Esophagus muscularis mucosa (tissue), 4 donors: Measurements from ENCODE around the gene PROSER3. TPM values are rescaled to one million over a fixed set of nuclear protein-coding genes. Genes with fewer than 3 reads are reported as not detected.

Source experiments
- DNase-seq: peaks from one replicate; pipeline ENCODE4 v3.0.0-alpha.2; 2017; ENCODE audit errors: extremely low spot score
- H3K27ac ChIP-seq, 4 donors: fragments of 200-600 bp; sonication (generic); replicated peaks in 1 of 4; 1 replicate in 3 of 4; 2 replicates in 1 of 4; pipeline ENCODE4 v1.5.1; 2016 to 2019; ENCODE audit warnings: mild to moderate bottlenecking in 1 of 4
- H3K27me3 ChIP-seq, 4 donors: fragments of 200-600 bp; sonication (generic); one replicate each; pipeline versions ENCODE4 v1.5.1 to v1.6.0; 2016 to 2019
- H3K36me3 ChIP-seq, 4 donors: fragments of 200-600 bp; sonication (generic); one replicate each; pipeline ENCODE4 v1.5.1; 2016 to 2019
- H3K4me1 ChIP-seq, 4 donors: fragments of 200-600 bp; sonication (generic); one replicate each; pipeline ENCODE4 v1.5.1; 2016 to 2019
- H3K4me3 ChIP-seq, 4 donors: fragments of 200-600 bp; sonication (generic); 1 replicate in 2 of 4; 2 replicates in 2 of 4; pipeline ENCODE4 v1.5.1; 2016 to 2019; ENCODE audit warnings: mild to moderate bottlenecking in 4 of 4, moderate library complexity in 1 of 4
- H3K9me3 ChIP-seq, 4 donors: fragments of 200-600 bp; sonication (generic); 1 replicate in 3 of 4; 2 replicates in 1 of 4; pipeline ENCODE4 v1.5.1; 2016 to 2019
- EP300 ChIP-seq: sonication (generic); formaldehyde crosslinking; IDR thresholded peaks from one replicate; pipeline ENCODE4 v1.6.1; 2017; ENCODE audit warnings: antibody characterized with exemption
- POLR2A ChIP-seq: fragments of 450-650 bp; IDR thresholded peaks from one replicate; pipeline ENCODE4 v1.6.1; 2017; ENCODE audit warnings: antibody characterized with exemption, moderate library complexity, mild to moderate bottlenecking, low read depth
- POLR2AphosphoS5 ChIP-seq, 2 donors: sonication (generic); formaldehyde crosslinking; IDR thresholded peaks; one replicate each; pipeline ENCODE4 v1.6.1; 2017; ENCODE audit warnings: antibody characterized with exemption in 2 of 2
- WGBS: methylation state at CpG from one replicate; pipeline ENCODE4 v1.1.5; 2018; 5-methylcytosine and 5-hydroxymethylcytosine counted together
- intact Hi-C: fragments of 100-400 bp; cut with DNase I; formaldehyde crosslinking; loops from one replicate; pipeline ENCODE4 v1.15.1; 2023
- total RNA-seq, 4 donors: library from RNA; depleted of rRNA; stranded (reverse); fragments of >200 nt; gene quantifications; one replicate each; pipeline versions ENCODE4 v1.1.0 to v1.2.1, GENCODE V29; 2016
- TF ChIP-seq, protein P1 (sequence below), 3 experiments: fragments of 200-600 bp in 2 of 3; fragments of 450-650 bp in 1 of 3; sonication (generic) in 2 of 3; IDR thresholded peaks; one replicate each; pipeline ENCODE4 v1.5.1; 2017 to 2019; ENCODE audit warnings: antibody characterized with exemption in 3 of 3, mild to moderate bottlenecking in 2 of 3, moderate library complexity in 1 of 3

PROSER3 gene
- total RNA-seq, 4 donors from 2014 or later, result 5.6 to 8.7 (median 7.1) TPM

DNA sequence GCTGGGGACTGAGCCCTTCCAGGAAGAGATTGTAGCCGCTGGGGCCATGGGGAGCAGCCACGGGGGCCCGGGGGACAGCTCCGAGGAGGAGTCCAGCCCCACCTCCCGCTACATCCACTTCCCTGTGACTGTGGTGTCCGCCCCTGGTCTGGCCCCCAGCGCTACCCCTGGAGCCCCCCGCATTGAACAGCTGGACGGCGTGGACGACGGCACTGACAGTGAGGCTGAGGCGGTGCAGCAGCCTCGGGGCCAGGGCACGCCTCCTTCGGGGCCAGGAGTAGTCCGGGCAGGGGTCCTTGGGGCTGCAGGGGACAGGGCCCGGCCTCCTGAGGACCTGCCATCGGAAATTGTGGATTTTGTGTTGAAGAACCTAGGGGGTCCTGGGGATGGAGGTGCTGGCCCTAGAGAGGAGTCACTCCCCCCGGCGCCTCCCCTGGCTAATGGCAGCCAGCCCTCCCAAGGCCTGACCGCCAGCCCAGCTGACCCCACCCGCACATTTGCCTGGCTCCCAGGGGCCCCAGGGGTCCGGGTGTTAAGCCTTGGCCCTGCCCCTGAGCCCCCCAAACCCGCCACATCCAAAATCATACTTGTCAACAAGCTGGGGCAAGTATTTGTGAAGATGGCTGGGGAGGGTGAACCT is 25.3 kb upstream of the PROSER3 start:
- peaks cover 85 to 100% (median 98%) of the 10 kb centered on the region in 4 donors for H3K36me3 ChIP-seq
- H3K27ac ChIP-seq, result no peak overlapping the region
- 92% methylated on average over 6 of the region's 25 CpGs for WGBS
- no peaks in the 10 kb centered on the region for H3K4me1 ChIP-seq
- intact Hi-C loops, result no loop called here
- H3K4me3 ChIP-seq, result no peak overlapping the region
- TF ChIP-seq, protein P1, sequence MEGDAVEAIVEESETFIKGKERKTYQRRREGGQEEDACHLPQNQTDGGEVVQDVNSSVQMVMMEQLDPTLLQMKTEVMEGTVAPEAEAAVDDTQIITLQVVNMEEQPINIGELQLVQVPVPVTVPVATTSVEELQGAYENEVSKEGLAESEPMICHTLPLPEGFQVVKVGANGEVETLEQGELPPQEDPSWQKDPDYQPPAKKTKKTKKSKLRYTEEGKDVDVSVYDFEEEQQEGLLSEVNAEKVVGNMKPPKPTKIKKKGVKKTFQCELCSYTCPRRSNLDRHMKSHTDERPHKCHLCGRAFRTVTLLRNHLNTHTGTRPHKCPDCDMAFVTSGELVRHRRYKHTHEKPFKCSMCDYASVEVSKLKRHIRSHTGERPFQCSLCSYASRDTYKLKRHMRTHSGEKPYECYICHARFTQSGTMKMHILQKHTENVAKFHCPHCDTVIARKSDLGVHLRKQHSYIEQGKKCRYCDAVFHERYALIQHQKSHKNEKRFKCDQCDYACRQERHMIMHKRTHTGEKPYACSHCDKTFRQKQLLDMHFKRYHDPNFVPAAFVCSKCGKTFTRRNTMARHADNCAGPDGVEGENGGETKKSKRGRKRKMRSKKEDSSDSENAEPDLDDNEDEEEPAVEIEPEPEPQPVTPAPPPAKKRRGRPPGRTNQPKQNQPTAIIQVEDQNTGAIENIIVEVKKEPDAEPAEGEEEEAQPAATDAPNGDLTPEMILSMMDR (IDR thresholded peaks at IDR 0.05), result no peak
- no peak for TF ChIP-seq POLR2A
- TF ChIP-seq POLR2AphosphoS5 (IDR thresholded peaks at IDR 0.05), result no peak
- no peak for TF ChIP-seq EP300
- no peaks in the 10 kb centered on the region for H3K27me3 ChIP-seq
- DNase-seq, result no peak
- no peaks in the 10 kb centered on the region for H3K9me3 ChIP-seq

DNA sequence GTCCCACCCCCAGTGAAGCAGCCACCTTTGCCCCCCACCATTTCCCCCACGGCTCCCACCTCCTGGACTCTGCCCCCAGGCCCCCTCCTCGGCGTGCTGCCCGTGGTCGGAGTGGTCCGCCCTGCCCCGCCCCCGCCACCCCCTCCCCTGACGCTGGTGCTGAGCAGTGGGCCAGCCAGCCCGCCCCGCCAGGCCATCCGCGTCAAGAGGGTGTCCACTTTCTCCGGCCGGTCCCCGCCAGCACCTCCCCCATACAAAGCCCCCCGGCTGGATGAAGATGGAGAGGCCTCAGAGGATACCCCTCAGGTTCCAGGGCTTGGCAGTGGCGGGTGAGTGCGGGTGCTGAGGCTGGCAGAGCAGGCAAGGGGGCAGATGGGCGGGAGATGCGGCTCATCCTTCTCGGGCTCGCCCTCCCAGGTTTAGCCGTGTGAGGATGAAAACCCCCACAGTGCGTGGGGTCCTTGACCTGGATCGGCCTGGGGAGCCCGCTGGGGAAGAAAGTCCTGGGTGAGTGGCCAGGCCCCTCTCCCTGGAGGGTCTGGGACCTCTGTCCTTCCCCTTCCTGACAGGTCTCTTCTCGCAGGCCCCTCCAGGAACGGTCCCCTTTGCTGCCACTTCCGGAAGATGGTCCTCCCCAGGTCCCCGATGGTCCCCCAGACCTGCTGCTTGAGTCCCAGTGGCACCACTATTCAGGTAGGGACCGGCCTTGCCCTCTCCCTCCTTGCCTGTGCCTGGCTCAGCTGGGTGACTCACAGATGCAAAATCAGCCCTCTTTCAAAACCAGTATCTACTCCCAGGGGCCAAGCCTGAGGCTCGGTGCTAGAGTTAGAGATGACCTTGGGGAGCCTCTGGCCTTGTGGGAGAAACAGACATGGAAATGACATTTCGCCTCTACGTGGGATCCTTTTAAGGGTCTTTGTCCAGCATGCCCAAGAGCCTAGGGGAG is 24.5 kb upstream of the PROSER3 start:
- no peak for DNase-seq
- WGBS, result 81% methylated on average over 12 of the region's 35 CpGs
- Histone ChIP-seq H3K36me3 (peaks cover 85 to 100% (median 98%) of the 10 kb centered on the region in 4 donors), H3K27ac (no peak overlapping the region), H3K9me3 (no peaks in the 10 kb centered on the region), H3K4me3 (no peak overlapping the region), H3K27me3 (no peaks in the 10 kb centered on the region), H3K4me1 (peaks cover 0 to under 1% (median 0%) of the 10 kb centered on the region in 4 donors)
- TF ChIP-seq POLR2A (no peak), POLR2AphosphoS5 (IDR thresholded peaks at IDR 0.05) (no peak), EP300 (no peak)
- TF ChIP-seq, protein P1 (IDR thresholded peaks at IDR 0.05), result no peak
- intact Hi-C loops, result no loop called here

DNA sequence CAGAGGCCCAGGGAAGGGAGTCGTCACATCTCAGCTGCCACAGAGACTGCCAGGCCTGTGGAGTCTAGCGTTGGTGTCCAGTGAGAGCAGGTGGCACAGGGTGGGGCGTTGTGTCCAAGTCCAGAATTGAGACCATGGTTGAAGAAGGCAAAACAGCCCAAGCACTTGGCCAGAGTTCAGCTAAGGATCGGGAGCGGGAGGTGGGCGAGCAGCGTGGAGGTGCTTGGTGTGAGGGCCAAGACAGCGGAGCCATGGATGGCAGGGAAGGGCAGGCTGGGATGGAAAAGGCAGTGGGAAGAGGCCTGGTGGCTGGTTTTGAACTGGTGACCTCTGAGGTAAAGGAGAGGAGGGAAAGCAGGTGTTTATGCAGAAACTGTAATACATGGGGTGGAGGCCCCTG is 23.7 kb upstream of the PROSER3 start:
- Histone ChIP-seq H3K4me3 (no peak overlapping the region), H3K9me3 (no peaks in the 10 kb centered on the region), H3K36me3 (peaks cover 80 to 100% (median 98%) of the 10 kb centered on the region in 4 donors), H3K4me1 (peaks cover 0 to 8% (median 2%) of the 10 kb centered on the region in 4 donors), H3K27ac (no peak overlapping the region), H3K27me3 (no peaks in the 10 kb centered on the region)
- TF ChIP-seq POLR2A, result no peak
- TF ChIP-seq EP300, result no peak
- DNase-seq, result no peak
- intact Hi-C loops, result no loop called here
- WGBS, result 95% methylated on average over 8 of the region's 8 CpGs

DNA sequence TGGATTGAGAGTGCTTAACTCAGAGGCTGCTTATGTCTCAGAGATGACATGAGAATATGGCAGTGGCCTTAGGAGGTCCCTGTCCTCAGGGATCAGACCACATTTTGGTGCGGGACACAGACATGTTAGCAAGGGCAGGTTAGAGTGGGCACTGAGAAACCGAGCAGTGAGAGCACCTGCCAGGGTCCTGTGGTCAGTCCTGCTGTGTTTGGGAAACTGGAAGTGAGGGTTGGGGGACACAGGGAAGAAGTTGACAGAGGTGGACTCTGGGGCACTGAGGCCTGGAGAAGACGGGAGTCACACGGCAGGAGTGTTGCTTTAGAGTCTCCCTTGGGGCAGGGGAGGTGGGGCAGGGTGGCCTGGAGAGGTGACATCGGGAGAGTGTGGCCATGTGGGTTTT is 23.1 kb upstream of the PROSER3 start:
- Histone ChIP-seq H3K4me1 (peaks cover 5 to 15% (median 8%) of the 10 kb centered on the region in 4 donors), H3K9me3 (no peaks in the 10 kb centered on the region), H3K36me3 (peaks cover 74 to 95% (median 93%) of the 10 kb centered on the region in 4 donors), H3K27ac (no peak overlapping the region), H3K4me3 (no peak overlapping the region), H3K27me3 (no peaks in the 10 kb centered on the region)
- TF ChIP-seq, protein P1 (IDR thresholded peaks at IDR 0.05), result no peak
- no peak for TF ChIP-seq POLR2A
- no peak for TF ChIP-seq EP300
- TF ChIP-seq POLR2AphosphoS5 (IDR thresholded peaks at IDR 0.05), result no peak
- no peak for DNase-seq
- intact Hi-C loops, result no loop called here
- WGBS, result 80% methylated on average over 5 of the region's 5 CpGs
